Caki2 (cell line): Measurements from ENCODE around the gene KLHL41. TPM values are rescaled to one million over a fixed set of nuclear protein-coding genes. Genes with fewer than 3 reads are reported as not detected.
"Not testable (repeated sequence)": the region's sequence is repeated elsewhere in the genome, so short reads cannot be mapped to it uniquely, and the experiment has no call there.

ENCODE experiments used
- DNase-seq: peaks from one replicate; pipeline ENCODE4 v3.0.0-alpha.2; 2015; ENCODE audit warnings: low read depth
- in situ Hi-C: cut with HindIII; loops from 2 replicates; pipeline ENCODE4 v1.10.0; 2016; ENCODE audit warnings: low sequenced_read_pairs, low pct_unique_long_range_greater_than_20kb, mixed read lengths
- total RNA-seq: library from RNA; depleted of rRNA; stranded (reverse); fragments of >200 nt; shearing (Covaris generic); gene quantifications from 2 replicates; pipeline ENCODE4 v1.2.3, GENCODE V29; 2014; ENCODE audit warnings: low replicate concordance; rRNA removed

Gene KLHL41
- total RNA-seq, 1 experiment from 2014 or later = not detected

- DNase-seq = no peak
- in situ Hi-C loops = no loop called here
Observed at GRCh38 chr2:169561364-169561763, 51.9 kb downstream of the KLHL41 start.

- in situ Hi-C loops, DNase-seq: not testable (repeated sequence)
Observed at GRCh38 chr2:169562084-169562483, 52.6 kb downstream of the KLHL41 start.

- no peak for DNase-seq
- in situ Hi-C loops = no loop called here
Observed at GRCh38 chr2:169562519-169562918, 53.0 kb downstream of the KLHL41 start.

- in situ Hi-C loops = no loop called here
- no peak for DNase-seq
Observed at GRCh38 chr2:169565686-169566085, 56.2 kb downstream of the KLHL41 start.

GRCh38 chr2:169569948-169570347, 60.4 kb downstream of the KLHL41 start:
- in situ Hi-C loops = no loop called here
- no peak for DNase-seq

- DNase-seq, in situ Hi-C loops: not testable (repeated sequence)
Observed at GRCh38 chr2:169570752-169571151, 61.2 kb downstream of the KLHL41 start.

- in situ Hi-C loops = no loop called here
- DNase-seq = no peak
Observed at GRCh38 chr2:169571571-169571970, 62.1 kb downstream of the KLHL41 start.

GRCh38 chr2:169572189-169572588, 62.7 kb downstream of the KLHL41 start:
- DNase-seq = no peak
- in situ Hi-C loops = no loop called here

GRCh38 chr2:169572821-169573159, 63.3 kb downstream of the KLHL41 start:
- DNase-seq = no peak
- in situ Hi-C loops = no loop called here

- in situ Hi-C loops = no loop called here
- peak; percentile 83 for DNase-seq
Observed at GRCh38 chr2:169573160-169573973, 63.9 kb downstream of the KLHL41 start, which contains the start of gene FASTKD1. Gene FASTKD1 (minus strand): TSS chr2:169573865. CDS start chr2:169572029, 1,836 bp downstream.

GRCh38 chr2:169573974-169574299, 64.4 kb downstream of the KLHL41 start:
- in situ Hi-C loops = no loop called here
- DNase-seq = no peak

GRCh38 chr2:169574539-169574938, 65.0 kb downstream of the KLHL41 start:
- in situ Hi-C loops, DNase-seq: not testable (repeated sequence)

- DNase-seq, in situ Hi-C loops: not testable (repeated sequence)
Observed at GRCh38 chr2:169575264-169575663, 65.8 kb downstream of the KLHL41 start.

Other genes with a start within 250 kb of the KLHL41 start
- gene LRP2, start 147.2 kb upstream of the KLHL41 start, total RNA-seq = not detected in 2 replicates
- 2.0 and 6.2 TPM in 2 replicates for gene BBS5, start 30.2 kb upstream of the KLHL41 start, total RNA-seq
- gene FASTKD1, start 64.2 kb downstream of the KLHL41 start, total RNA-seq = 10.8 and 14.0 TPM in 2 replicates
- 11.7 and 21.1 TPM in 2 replicates for gene PPIG, start 74.6 kb downstream of the KLHL41 start, total RNA-seq
- gene CFAP210, start 184.7 kb downstream of the KLHL41 start, total RNA-seq = not detected in 2 replicates
- gene PHOSPHO2, start 184.8 kb downstream of the KLHL41 start, total RNA-seq = 7.5 and 10.8 TPM in 2 replicates
- gene KLHL23, start 224.1 kb downstream of the KLHL41 start, total RNA-seq = 7.7 and 11.8 TPM in 2 replicates